Osteoblast (primary cell): ENCODE data around the gene FLACC1. TPM values are rescaled to one million over a fixed set of nuclear protein-coding genes. Genes with fewer than 3 reads are reported as not detected.
"Not testable (repeated sequence)": the region's sequence is repeated elsewhere in the genome, so short reads cannot be mapped to it uniquely, and the experiment has no call there.

ENCODE experiments used
- DNase-seq: peaks from one replicate; pipeline ENCODE4 v3.0.0; 2011; ENCODE audit warnings: low spot score, mixed read lengths; ENCODE audit not compliant: insufficient read length; ENCODE audit errors: missing footprints
- H2AFZ ChIP-seq: 2 replicates; pipeline ENCODE4 v1.6.0; 2011; ENCODE audit warnings: mild to moderate bottlenecking, low read length
- H3K27ac ChIP-seq: 2 replicates; pipeline ENCODE4 v1.5.1; 2011; ENCODE audit warnings: mild to moderate bottlenecking, low read depth, low read length, moderate library complexity
- H3K27me3 ChIP-seq: 2 replicates; pipeline ENCODE4 v1.6.0; 2012; ENCODE audit warnings: mild to moderate bottlenecking, control low read depth, inconsistent platforms, low read length, moderate library complexity; ENCODE audit not compliant: insufficient read depth
- H3K36me3 ChIP-seq: 2 replicates; pipeline ENCODE4 v1.5.1; 2011; ENCODE audit warnings: mild to moderate bottlenecking, low read length, control low read depth, moderate library complexity; ENCODE audit not compliant: insufficient read depth
- H3K4me1 ChIP-seq: 2 replicates; pipeline ENCODE4 v1.5.1; 2011; ENCODE audit warnings: mild to moderate bottlenecking, low read length, control low read depth, moderate library complexity; ENCODE audit not compliant: insufficient read depth
- H3K4me2 ChIP-seq: 2 replicates; pipeline ENCODE4 v1.6.0; 2011; ENCODE audit warnings: mild to moderate bottlenecking, low read length; ENCODE audit not compliant: insufficient read depth
- H3K4me3 ChIP-seq: fragments of 200-600 bp; sonication (generic); 3 replicates; pipeline ENCODE4 v1.5.1; 2012; ENCODE audit warnings: mild to moderate bottlenecking, low read length, inconsistent platforms; ENCODE audit not compliant: insufficient read depth
- H3K79me2 ChIP-seq: 2 replicates; pipeline ENCODE4 v1.6.0; 2012; ENCODE audit warnings: mild to moderate bottlenecking, low read length, control low read depth, inconsistent platforms; ENCODE audit not compliant: insufficient read depth
- H3K9me3 ChIP-seq: 2 replicates; pipeline ENCODE4 v1.5.1; 2011; ENCODE audit warnings: low read depth, low read length, control low read depth
- H4K20me1 ChIP-seq: 2 replicates; pipeline ENCODE4 v1.6.0; 2012; ENCODE audit warnings: mild to moderate bottlenecking, low read length, control low read depth; ENCODE audit not compliant: insufficient read depth
- CTCF ChIP-seq: IDR thresholded peaks from 2 replicates; pipeline ENCODE4 v1.5.1; 2011; ENCODE audit warnings: mild to moderate bottlenecking, low read depth, low read length, moderate library complexity; ENCODE audit errors: extremely low read depth
- total RNA-seq: library from RNA; depleted of rRNA; stranded (reverse); fragments of >200 nt; gene quantifications from 2 replicates; pipeline ENCODE4 v1.2.3, GENCODE V29; 2012

Gene FLACC1
- total RNA-seq, 1 donor: 0.72 TPM

GRCh38 chr2:201298462-201299052 lies 58.6 kb downstream of the FLACC1 start:
- H2AFZ ChIP-seq: no peak overlapping the region
- peak; percentile 71 for DNase-seq
- no peaks in the 10 kb centered on the region for H4K20me1 ChIP-seq
- H3K4me2 ChIP-seq: no peak overlapping the region
- H3K79me2 ChIP-seq: no peaks in the 10 kb centered on the region
- H3K9me3 ChIP-seq: no peaks in the 10 kb centered on the region
- peaks cover 3% of the 10 kb centered on the region for H3K4me1 ChIP-seq
- H3K27me3 ChIP-seq: no peaks in the 10 kb centered on the region
- no peak for TF ChIP-seq CTCF
- no peak overlapping the region for H3K4me3 ChIP-seq
- H3K36me3 ChIP-seq: no peaks in the 10 kb centered on the region
- no peak overlapping the region for H3K27ac ChIP-seq

- H3K4me3 ChIP-seq, H3K9me3 ChIP-seq, H3K4me1 ChIP-seq, DNase-seq, H2AFZ ChIP-seq, H4K20me1 ChIP-seq, H3K27ac ChIP-seq, H3K79me2 ChIP-seq, H3K27me3 ChIP-seq, H3K4me2 ChIP-seq: not testable (repeated sequence)
- H3K36me3 ChIP-seq: peaks cover 16% of the 10 kb centered on the region
Measured at GRCh38 chr2:201290457-201291148, 66.5 kb downstream of the FLACC1 start.

GRCh38 chr2:201285499-201285898 lies 71.6 kb downstream of the FLACC1 start:
- H3K4me1 ChIP-seq: no peaks in the 10 kb centered on the region
- peaks cover 26% of the 10 kb centered on the region for H3K36me3 ChIP-seq
- no peak overlapping the region for H3K27ac ChIP-seq
- no peaks in the 10 kb centered on the region for H3K79me2 ChIP-seq
- H3K4me2 ChIP-seq: no peak overlapping the region
- DNase-seq: no peak
- no peaks in the 10 kb centered on the region for H4K20me1 ChIP-seq
- no peak overlapping the region for H2AFZ ChIP-seq
- H3K9me3 ChIP-seq: no peaks in the 10 kb centered on the region
- H3K4me3 ChIP-seq: no peak overlapping the region
- H3K27me3 ChIP-seq: no peaks in the 10 kb centered on the region
- TF ChIP-seq CTCF: no peak

- Histone ChIP-seq H2AFZ (no peak overlapping the region), H4K20me1 (no peaks in the 10 kb centered on the region), H3K27ac (no peak overlapping the region), H3K4me3 (no peak overlapping the region), H3K27me3 (no peaks in the 10 kb centered on the region), H3K9me3 (no peaks in the 10 kb centered on the region), H3K36me3 (peaks cover 34% of the 10 kb centered on the region), H3K4me1 (no peaks in the 10 kb centered on the region), H3K4me2 (no peak overlapping the region), H3K79me2 (no peaks in the 10 kb centered on the region)
- no peak for DNase-seq
- TF ChIP-seq CTCF: no peak
Measured at GRCh38 chr2:201280191-201281040, 76.7 kb downstream of the FLACC1 start.
